HT1080 (cell line): ENCODE results near the gene NRG3. TPM values are rescaled to one million over a fixed set of nuclear protein-coding genes. Genes with fewer than 3 reads are reported as not detected.
"Not testable (repeated sequence)": the region's sequence is repeated elsewhere in the genome, so short reads cannot be mapped to it uniquely, and the experiment has no call there.

Source experiments
- DNase-seq: peaks from one replicate; pipeline ENCODE4 v3.0.0-alpha.2; 2015; ENCODE audit warnings: low read depth
- total RNA-seq: library from RNA; depleted of rRNA; stranded (reverse); fragments of >200 nt; shearing (Covaris generic); gene quantifications from 2 replicates; pipeline ENCODE4 v1.2.3, GENCODE V29; 2014

Gene NRG3
- total RNA-seq, 1 experiment from 2014 or later, result not detected

- DNase-seq, result no peak
Observed at GRCh38 chr10:82661701-82662100, 786.7 kb downstream of the NRG3 start.

- peak; percentile 43 for DNase-seq
Observed at GRCh38 chr10:82668221-82668895, 793.4 kb downstream of the NRG3 start.

- peak; percentile 20 for DNase-seq
Observed at GRCh38 chr10:82674036-82674435, 799.0 kb downstream of the NRG3 start.

- DNase-seq, result not testable (repeated sequence)
Observed at GRCh38 chr10:82677932-82678331, 802.9 kb downstream of the NRG3 start.

- DNase-seq, result not testable (repeated sequence)
Observed at GRCh38 chr10:82678451-82678850, 803.5 kb downstream of the NRG3 start.

GRCh38 chr10:82680608-82681007, 805.6 kb downstream of the NRG3 start:
- no peak for DNase-seq

GRCh38 chr10:82683945-82684344, 809.0 kb downstream of the NRG3 start:
- DNase-seq, result no peak

GRCh38 chr10:82685087-82685486, 810.1 kb downstream of the NRG3 start:
- no peak for DNase-seq

GRCh38 chr10:82691211-82691610, 816.2 kb downstream of the NRG3 start:
- DNase-seq, result no peak

GRCh38 chr10:82692458-82692857, 817.5 kb downstream of the NRG3 start:
- DNase-seq, result no peak

GRCh38 chr10:82721831-82722230, 846.8 kb downstream of the NRG3 start:
- no peak for DNase-seq

- DNase-seq, result no peak
Observed at GRCh38 chr10:82722273-82722672, 847.3 kb downstream of the NRG3 start.

- no peak for DNase-seq
Observed at GRCh38 chr10:82736305-82736704, 861.3 kb downstream of the NRG3 start.

- no peak for DNase-seq
Observed at GRCh38 chr10:82737549-82737948, 862.6 kb downstream of the NRG3 start.

GRCh38 chr10:82738592-82738991, 863.6 kb downstream of the NRG3 start:
- no peak for DNase-seq

GRCh38 chr10:82742478-82742877, 867.5 kb downstream of the NRG3 start:
- peak; percentile 93 for DNase-seq

GRCh38 chr10:82742898-82743297, 867.9 kb downstream of the NRG3 start:
- no peak for DNase-seq

- no peak for DNase-seq
Observed at GRCh38 chr10:82750538-82750937, 875.5 kb downstream of the NRG3 start.

- DNase-seq, result no peak
Observed at GRCh38 chr10:82757397-82757796, 882.4 kb downstream of the NRG3 start.

- DNase-seq, result no peak
Observed at GRCh38 chr10:82757901-82758300, 882.9 kb downstream of the NRG3 start.

GRCh38 chr10:82759050-82759449, 884.1 kb downstream of the NRG3 start:
- no peak for DNase-seq

- no peak for DNase-seq
Observed at GRCh38 chr10:82762641-82763040, 887.6 kb downstream of the NRG3 start.

GRCh38 chr10:82768040-82768439, 893.0 kb downstream of the NRG3 start:
- no peak for DNase-seq

GRCh38 chr10:82778908-82779307, 903.9 kb downstream of the NRG3 start:
- no peak for DNase-seq
